Endothelial cell (in vitro differentiated cells): ENCODE data around the gene CD1B. TPM values are rescaled to one million over a fixed set of nuclear protein-coding genes. Genes with fewer than 3 reads are reported as not detected.

Experiments used
- DNase-seq: peaks from one replicate; pipeline ENCODE4 v3.0.0; 2021; ENCODE audit warnings: low spot score
- H3K27ac Mint-ChIP-seq: one replicate; pipeline ENCODE4 v1.8.0; 2021; ENCODE audit warnings: mixed read lengths, inconsistent platforms; ENCODE audit not compliant: unreplicated experiment
- H3K27me3 Mint-ChIP-seq: one replicate; pipeline ENCODE4 v1.8.0; 2021; ENCODE audit warnings: mild to moderate bottlenecking, moderate library complexity, mixed read lengths, inconsistent platforms; ENCODE audit not compliant: unreplicated experiment
- H3K36me3 Mint-ChIP-seq: one replicate; pipeline ENCODE4 v1.8.0; 2021; ENCODE audit warnings: mild to moderate bottlenecking, low read depth, mixed read lengths, inconsistent platforms; ENCODE audit not compliant: unreplicated experiment
- H3K4me1 Mint-ChIP-seq: one replicate; pipeline ENCODE4 v1.8.0; 2021; ENCODE audit warnings: mild to moderate bottlenecking, mixed read lengths, inconsistent platforms; ENCODE audit not compliant: unreplicated experiment
- H3K4me3 Mint-ChIP-seq: one replicate; pipeline ENCODE4 v1.8.0; 2021; ENCODE audit warnings: mild to moderate bottlenecking, mixed read lengths, inconsistent platforms; ENCODE audit not compliant: unreplicated experiment
- H3K9me3 Mint-ChIP-seq: one replicate; pipeline ENCODE4 v1.8.0; 2021; ENCODE audit warnings: mixed read lengths, inconsistent platforms; ENCODE audit not compliant: unreplicated experiment
- total RNA-seq: library from RNA; stranded (reverse); fragmentation: NEBNext Ultra II Directional; extraction: Animal tissue kit (Norgen Biotek cat#: 25700); gene quantifications from one replicate; pipeline ENCODE4 v1.2.1, GENCODE V29; 2021; ENCODE audit not compliant: unreplicated experiment
- TF ChIP-seq, protein P1 (sequence below): fragments of 200-600 bp; sonication (generic); IDR thresholded peaks from one replicate; pipeline ENCODE4 v1.5.0; 2021; ENCODE audit warnings: antibody characterized with exemption; ENCODE audit not compliant: unreplicated experiment

The CD1B gene
- total RNA-seq, 1 donor from 2014 or later: not detected

DNA sequence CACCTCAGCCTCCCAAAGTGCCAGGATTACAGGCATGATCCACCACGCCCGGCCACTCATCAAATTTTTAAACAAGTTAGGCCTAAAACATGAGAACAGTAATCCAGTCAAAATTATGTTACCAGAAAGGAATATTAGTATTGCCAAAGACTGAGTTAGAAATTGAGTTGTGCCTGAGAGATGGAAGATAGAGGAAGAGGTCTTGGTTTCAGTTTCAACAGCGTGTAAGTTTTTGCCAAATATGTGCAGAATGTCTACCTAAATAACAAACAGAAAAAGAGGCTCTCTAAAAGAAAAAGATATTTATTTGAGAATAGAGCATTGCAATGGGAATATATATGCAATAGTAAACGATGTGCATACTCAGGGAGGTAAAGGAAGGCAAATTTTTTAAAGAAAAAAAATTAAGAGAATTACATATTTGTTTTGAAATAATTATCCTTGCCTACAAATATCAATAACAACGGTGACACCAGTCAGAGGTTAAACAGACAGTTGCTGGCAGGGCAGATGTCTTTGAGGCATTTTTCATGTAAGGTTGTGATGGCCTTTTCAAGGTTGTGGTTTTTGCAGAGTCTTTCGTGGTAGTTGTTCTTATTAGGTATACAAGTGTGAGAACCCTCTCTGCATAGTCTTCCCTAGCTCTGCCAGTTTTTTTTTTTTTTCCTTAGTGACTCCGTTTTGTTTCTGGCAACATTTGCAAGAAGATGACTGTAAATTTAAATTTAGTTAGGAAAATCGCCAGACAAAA is 2.2 kb upstream of the CD1B start:
- DNase-seq: no peak
- Mint-ChIP-seq H3K4me1 (peaks cover 2% of the 10 kb centered on the region), H3K27me3 (no peaks in the 10 kb centered on the region), H3K36me3 (no peaks in the 10 kb centered on the region), H3K9me3 (no peaks in the 10 kb centered on the region), H3K27ac (no peak overlapping the region), H3K4me3 (no peak overlapping the region)
- TF ChIP-seq, protein P1, sequence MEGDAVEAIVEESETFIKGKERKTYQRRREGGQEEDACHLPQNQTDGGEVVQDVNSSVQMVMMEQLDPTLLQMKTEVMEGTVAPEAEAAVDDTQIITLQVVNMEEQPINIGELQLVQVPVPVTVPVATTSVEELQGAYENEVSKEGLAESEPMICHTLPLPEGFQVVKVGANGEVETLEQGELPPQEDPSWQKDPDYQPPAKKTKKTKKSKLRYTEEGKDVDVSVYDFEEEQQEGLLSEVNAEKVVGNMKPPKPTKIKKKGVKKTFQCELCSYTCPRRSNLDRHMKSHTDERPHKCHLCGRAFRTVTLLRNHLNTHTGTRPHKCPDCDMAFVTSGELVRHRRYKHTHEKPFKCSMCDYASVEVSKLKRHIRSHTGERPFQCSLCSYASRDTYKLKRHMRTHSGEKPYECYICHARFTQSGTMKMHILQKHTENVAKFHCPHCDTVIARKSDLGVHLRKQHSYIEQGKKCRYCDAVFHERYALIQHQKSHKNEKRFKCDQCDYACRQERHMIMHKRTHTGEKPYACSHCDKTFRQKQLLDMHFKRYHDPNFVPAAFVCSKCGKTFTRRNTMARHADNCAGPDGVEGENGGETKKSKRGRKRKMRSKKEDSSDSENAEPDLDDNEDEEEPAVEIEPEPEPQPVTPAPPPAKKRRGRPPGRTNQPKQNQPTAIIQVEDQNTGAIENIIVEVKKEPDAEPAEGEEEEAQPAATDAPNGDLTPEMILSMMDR: no peak

DNA sequence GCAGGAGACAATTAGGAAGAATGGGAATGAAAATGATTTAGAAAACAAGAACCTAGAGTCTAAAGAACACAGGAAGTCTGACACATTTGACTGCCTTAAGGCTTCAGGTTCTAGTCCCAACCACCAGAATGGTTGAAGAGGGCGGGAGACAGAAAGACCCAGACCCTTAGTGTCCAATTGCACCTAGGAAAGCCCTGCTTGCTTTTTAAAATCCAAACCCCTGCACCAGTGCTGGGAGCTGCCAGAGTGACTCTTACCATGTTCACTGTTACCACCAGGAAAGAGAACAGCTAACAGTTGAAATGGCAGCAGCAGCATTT is 265 bp downstream of the CD1B start:
- H3K27ac Mint-ChIP-seq: no peak overlapping the region
- no peaks in the 10 kb centered on the region for H3K9me3 Mint-ChIP-seq
- H3K27me3 Mint-ChIP-seq: no peaks in the 10 kb centered on the region
- TF ChIP-seq, protein P1: no peak
- H3K36me3 Mint-ChIP-seq: no peaks in the 10 kb centered on the region
- DNase-seq: no peak
- peaks cover 2% of the 10 kb centered on the region for H3K4me1 Mint-ChIP-seq
- no peak overlapping the region for H3K4me3 Mint-ChIP-seq

DNA sequence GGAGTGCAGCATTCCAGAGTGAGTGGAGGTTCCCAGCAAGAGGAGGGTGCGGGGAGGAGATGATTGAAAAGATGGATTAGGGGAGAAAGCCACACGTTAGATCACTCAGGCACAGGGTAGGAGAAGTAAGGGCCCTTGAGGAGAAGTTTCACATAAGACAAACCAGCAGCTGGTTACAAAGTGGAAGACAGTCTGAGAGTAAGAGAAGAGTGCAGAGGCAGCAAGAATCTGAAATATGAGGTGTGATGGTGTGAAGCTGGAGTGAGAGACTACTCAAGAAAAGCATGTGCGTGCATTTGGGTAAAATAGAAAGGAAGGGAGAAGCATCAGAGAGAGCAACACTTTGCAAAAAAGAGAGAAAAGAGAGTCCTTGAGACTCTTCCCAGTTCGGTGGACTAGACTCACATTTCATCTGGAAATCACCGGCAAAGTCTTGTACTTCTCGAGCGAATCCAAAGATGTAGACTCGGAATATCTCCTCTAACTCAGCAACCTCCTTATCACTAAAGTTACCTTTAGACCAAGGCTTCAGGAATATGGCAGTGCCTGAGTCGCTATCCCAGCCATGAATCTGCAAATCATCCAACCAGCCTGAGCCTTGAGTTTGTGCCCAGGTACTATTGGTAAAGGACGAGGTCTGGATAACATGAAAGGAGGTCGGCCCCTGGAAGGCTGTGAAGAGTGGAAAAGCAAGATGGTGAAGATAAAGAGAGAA is 783 bp downstream of the CD1B start:
- H3K27ac Mint-ChIP-seq: no peak overlapping the region
- TF ChIP-seq, protein P1: no peak
- no peaks in the 10 kb centered on the region for H3K9me3 Mint-ChIP-seq
- H3K4me1 Mint-ChIP-seq: peaks cover 2% of the 10 kb centered on the region
- no peak for DNase-seq
- H3K36me3 Mint-ChIP-seq: no peaks in the 10 kb centered on the region
- no peak overlapping the region for H3K4me3 Mint-ChIP-seq
- H3K27me3 Mint-ChIP-seq: no peaks in the 10 kb centered on the region

DNA sequence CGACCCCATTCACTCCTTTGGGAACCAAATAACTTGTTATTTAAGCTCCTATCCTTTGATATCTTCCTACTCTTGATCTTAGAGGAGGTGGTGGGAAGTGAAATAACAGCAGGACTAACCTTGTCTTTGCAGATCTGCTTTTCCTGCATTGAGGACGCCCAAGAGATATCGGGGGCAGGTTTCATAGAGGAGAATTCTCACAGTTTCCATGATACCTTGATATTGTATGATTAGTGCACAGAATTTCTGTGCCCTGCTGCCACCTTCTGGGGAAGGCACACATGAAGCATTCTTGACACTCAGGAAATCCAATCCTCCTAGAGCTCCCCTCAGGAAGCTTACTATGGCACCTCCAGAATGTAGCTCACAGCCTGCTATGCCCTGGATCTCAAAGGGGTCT is 1.6 kb downstream of the CD1B start:
- DNase-seq: no peak
- H3K27me3 Mint-ChIP-seq: no peaks in the 10 kb centered on the region
- no peak overlapping the region for H3K27ac Mint-ChIP-seq
- H3K4me3 Mint-ChIP-seq: no peak overlapping the region
- H3K36me3 Mint-ChIP-seq: no peaks in the 10 kb centered on the region
- TF ChIP-seq, protein P1: no peak
- no peaks in the 10 kb centered on the region for H3K9me3 Mint-ChIP-seq
- peaks cover 2% of the 10 kb centered on the region for H3K4me1 Mint-ChIP-seq

DNA sequence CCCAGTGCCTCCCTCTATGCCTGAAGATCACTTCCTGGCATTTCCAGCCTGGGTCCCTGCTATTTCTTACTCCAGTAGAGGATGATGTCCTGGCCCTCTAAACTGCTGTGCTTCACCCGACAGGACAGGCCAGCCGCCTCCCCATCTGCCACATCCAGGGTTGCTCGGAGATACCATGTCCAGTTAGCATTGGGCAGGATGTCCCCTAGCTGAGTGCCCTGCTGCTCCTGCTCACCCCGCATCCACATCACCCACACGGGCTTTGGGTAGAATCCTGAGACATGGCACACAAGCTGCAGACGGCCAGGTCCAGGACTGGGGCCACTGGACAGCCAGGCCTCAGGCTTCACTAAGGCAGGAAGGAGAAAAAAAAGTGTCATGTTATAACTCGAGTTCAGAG is 2.0 kb downstream of the CD1B start:
- no peak overlapping the region for H3K27ac Mint-ChIP-seq
- no peaks in the 10 kb centered on the region for H3K9me3 Mint-ChIP-seq
- H3K36me3 Mint-ChIP-seq: no peaks in the 10 kb centered on the region
- no peaks in the 10 kb centered on the region for H3K27me3 Mint-ChIP-seq
- DNase-seq: no peak
- H3K4me1 Mint-ChIP-seq: no peaks in the 10 kb centered on the region
- H3K4me3 Mint-ChIP-seq: no peak overlapping the region
- TF ChIP-seq, protein P1: no peak
